HG02678 (cell line): ENCODE results near the gene KDM3B.

Source experiments
- ATAC-seq: cut with Tn5 transposase; IDR thresholded peaks from one replicate; pipeline ENCODE4 v1.9.1; 2021; ENCODE audit warnings: mild to moderate bottlenecking, moderate library complexity; ENCODE audit not compliant: unreplicated experiment

The KDM3B gene

GRCh38 chr5:138346889-138347288 lies 5.6 kb upstream of the KDM3B start:
- no peak for ATAC-seq

DNA sequence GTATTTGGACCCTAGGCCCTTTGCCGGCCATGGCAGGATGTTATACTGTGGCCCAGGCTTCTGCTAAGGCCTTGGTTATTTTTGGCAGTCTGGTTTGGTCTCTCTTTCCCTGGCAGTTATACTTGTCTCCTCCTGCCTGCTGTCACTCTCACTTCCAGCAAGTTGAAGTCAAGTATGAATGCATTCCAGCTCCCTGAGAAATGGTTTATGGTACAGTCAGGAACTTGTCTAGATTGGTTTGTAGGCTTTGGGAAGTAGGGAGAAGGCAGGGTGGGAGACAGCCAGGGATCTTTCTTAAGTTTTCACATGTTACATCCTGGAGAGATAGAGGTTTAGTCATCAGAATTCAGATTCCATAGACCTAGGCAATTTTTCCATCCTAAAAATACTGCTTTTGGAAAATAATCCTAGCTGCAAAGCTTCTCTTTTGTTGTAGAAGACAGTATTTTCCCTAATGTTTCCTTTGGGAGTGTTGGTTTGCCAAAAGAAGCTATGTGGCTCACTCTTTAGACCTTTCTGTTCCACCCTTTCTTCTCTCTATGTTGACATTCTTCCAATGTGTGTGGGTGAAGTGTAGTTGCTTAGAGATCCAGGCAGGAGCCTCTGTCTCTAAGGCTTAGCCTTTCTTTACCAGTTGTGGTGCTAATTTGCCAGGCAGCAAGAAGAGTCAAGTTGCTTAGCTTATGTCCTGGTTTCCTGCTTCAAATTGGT lies 2.5 kb upstream of the KDM3B start:
- no peak for ATAC-seq

DNA sequence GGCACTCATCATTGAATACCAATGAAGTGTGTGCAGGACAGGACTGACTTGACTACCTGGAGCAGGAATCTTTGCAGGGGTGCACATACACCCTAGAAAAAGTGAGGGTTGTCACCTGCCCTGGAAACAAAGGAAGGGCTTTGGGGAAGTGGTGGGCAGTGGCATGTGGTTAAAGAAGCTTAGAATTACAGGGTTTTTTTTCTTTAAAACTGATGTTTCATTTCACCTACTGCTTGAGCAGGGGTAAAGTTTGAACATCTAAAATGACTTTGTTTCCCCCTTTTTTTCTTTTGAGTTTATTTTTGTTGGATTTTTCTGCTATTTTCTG lies 2.0 kb upstream of the KDM3B start:
- no peak for ATAC-seq

DNA sequence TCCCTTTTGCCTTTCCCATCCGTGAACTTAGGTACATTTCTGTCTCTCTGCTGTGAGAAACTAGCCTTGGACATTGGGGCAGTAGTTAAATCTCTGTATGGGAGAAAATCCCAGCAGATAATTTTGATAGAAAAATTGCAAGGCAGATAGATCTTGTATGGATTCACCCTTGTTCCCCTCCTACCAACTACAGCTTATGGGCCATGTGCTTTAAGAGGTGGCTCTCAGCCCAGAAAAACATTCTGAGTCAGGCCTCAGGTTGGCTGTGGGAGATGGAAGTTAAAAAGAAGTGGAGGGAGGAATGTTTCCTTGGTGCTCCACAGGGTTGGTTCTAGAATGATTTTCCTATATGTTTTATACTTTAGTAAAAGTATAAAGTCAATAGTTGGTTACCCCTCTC lies 1.4 kb upstream of the KDM3B start:
- no peak for ATAC-seq

- ATAC-seq = no peak
Measured at GRCh38 chr5:138351517-138351916, 968 bp upstream of the KDM3B start.

GRCh38 chr5:138352722-138353559 lies 456 bp downstream of the KDM3B start:
- peak; percentile 40 for ATAC-seq

- no peak for ATAC-seq
Measured at GRCh38 chr5:138353560-138354080, 1.1 kb downstream of the KDM3B start.

GRCh38 chr5:138354387-138354786 lies 1.9 kb downstream of the KDM3B start:
- no peak for ATAC-seq

GRCh38 chr5:138354926-138355378 lies 2.5 kb downstream of the KDM3B start:
- peak; percentile 41 for ATAC-seq

GRCh38 chr5:138359621-138360020 lies 7.1 kb downstream of the KDM3B start:
- no peak for ATAC-seq

DNA sequence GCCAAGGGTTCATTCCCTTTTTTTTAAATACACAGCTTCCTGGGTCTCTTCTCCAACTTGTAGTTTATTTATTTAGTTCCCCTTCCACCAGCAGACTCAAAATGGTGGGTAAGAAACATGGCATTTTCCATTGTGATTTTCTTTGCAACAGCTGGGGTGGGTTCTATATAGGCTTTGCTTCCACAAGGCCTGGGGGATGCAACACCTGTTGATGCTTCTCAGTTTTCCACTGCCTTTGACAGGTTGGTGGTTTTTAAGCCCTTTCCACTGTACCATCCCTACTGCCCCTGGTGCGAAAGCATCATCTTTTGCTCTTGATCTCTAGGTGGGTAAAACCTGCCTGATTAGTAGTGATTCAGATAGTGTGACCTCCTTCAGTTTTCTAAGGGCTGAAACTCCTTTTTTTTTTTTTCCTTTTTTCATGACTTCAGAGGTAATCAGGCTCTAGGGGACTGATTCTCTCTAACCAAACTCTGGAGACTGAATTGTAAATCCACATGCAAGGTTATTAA lies 8.5 kb downstream of the KDM3B start:
- ATAC-seq = no peak

GRCh38 chr5:138364576-138364975 lies 12.1 kb downstream of the KDM3B start:
- no peak for ATAC-seq

DNA sequence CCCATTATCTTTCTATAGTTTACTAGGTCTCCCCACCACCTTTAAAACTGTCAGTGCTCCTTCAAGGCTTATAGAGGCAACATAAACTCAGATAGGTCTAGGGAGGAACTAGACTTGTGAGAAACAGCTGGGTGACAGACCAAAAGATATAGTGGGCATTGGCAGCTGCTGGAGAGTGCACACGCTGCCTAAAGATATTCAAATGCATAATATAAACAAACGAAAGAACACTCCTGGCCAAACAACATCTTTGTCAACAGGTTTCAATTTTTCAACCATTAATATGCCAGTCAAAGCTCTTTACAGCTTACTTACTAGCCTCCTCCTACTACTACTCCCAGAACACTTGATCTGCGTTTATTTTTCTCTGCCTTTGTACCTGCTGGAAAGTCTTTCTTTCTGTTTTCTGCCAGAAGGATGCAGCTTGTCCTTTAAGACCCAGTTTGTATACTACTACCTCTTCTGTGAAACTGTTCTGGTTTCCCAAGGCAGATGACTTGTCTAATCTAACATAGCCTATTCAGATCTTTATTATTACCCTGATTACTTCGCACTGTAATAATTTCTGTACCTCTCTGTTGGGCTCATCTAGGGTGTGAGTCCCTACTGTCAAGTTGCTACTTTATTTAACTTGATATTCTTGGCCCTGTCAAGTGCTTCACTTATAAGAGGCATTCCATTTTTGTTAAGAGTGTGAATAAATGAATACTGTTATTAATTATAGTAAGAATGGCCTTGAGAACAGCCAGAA lies 14.3 kb downstream of the KDM3B start:
- ATAC-seq = no peak

GRCh38 chr5:138369261-138369660 lies 16.8 kb downstream of the KDM3B start:
- ATAC-seq = no peak

GRCh38 chr5:138369706-138370105 lies 17.2 kb downstream of the KDM3B start:
- ATAC-seq = no peak

DNA sequence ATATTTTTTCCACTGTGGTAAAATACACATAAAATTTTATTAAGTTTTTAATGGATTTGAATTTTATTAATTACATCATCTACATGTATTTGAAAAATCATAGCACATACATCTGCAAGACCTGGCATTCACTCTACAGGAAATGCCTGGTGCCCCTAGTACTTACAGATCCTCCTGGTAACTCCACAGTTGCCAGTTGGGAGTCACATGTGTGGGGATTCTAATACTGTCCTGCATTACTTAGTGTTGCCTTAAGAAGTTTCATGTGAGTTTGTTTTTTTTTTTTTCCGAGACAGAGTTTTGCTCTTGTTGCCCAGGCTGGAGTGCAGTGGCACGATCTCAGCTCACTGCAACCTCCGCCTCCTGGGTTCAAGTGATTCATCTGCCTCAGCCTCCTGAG lies 18.1 kb downstream of the KDM3B start:
- ATAC-seq = no peak

GRCh38 chr5:138371454-138371853 lies 19.0 kb downstream of the KDM3B start:
- no peak for ATAC-seq

DNA sequence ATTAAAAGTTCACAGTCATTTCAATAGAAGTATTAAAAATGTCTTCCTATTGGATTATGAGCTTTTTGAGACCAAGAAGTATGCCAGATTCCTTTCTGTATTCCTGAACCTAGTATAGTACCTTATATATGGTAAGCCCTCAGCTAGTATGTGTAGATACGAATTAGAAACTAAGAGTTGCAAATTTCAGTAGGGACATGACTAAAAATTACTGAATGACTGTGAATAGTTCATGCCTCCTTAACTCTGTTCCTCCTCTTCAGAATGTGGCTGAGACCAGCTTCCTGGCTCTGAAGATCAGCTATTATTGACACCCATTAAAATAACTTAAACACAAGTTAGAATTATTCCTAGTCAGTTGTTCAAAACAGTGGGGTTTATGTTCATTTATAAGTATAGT lies 19.7 kb downstream of the KDM3B start:
- ATAC-seq = no peak

DNA sequence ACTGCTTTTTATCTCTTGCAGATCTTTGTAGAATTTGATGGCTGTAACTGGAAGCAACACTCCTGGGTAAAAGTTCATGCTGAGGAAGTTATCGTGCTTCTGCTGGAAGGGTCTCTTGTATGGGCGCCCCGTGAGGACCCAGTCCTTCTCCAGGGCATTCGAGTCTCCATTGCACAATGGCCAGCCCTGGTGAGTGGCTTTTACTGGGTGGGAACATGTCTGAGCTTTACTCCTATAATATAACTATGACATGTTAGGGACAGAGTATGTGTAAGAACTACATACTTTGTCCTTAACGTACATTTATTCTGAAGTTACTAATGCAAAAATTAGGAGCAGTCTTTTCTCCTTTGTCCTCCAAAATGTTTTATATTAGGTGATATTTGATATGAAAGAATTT lies 20.2 kb downstream of the KDM3B start:
- no peak for ATAC-seq

- ATAC-seq = no peak
Measured at GRCh38 chr5:138382347-138382746, 29.9 kb downstream of the KDM3B start.

DNA sequence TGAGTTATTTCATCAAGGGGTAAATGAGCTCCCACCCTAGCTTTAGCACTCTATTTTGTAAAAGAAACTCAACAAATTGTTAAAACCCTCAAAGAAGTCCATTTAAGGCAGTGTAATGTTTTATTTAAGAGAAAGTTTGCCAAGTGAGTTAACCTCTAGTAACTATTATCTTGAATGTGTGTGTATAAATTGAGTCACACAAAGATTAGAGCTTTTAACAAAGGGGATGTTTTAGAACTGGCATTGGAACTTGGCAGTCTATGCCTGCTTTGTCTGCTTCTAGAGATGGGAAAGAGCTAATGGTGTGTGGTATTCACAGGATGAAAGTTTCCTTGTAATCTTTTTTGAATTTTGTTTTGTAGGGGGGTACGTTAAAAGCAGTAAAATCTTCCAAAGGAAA lies 33.2 kb downstream of the KDM3B start:
- no peak for ATAC-seq
